Panc1 (cell line): Measurements from ENCODE around the gene ADCYAP1R1. TPM values are rescaled to one million over a fixed set of nuclear protein-coding genes. Genes with fewer than 3 reads are reported as not detected.

Experiments used
- ATAC-seq: fragments of 200-7000 bp; cut with Tn5 transposase; 2 replicates; pipeline ENCODE4 v1.9.1; 2020; ENCODE audit warnings: mild to moderate bottlenecking, moderate library complexity
- BruUV-seq: library from RNA; stranded (reverse); fragments of 400-500 nt; replicated peaks from 2 replicates; lab custom pipeline; 2021; lab: Mats Ljungman, UMichigan
- CTCF ChIA-PET: fragments of 300-600 bp; sonication (Branson Sonifier 250); formaldehyde crosslinking; loops from one replicate; lab custom pipeline; 2022; ENCODE audit warnings: antibody characterized with exemption; lab: Charles Lee
- POLR2A ChIA-PET: fragments of 300-600 bp; sonication (Branson Sonifier 250); formaldehyde crosslinking; loops from one replicate; lab custom pipeline; 2022; ENCODE audit warnings: antibody characterized with exemption; lab: Charles Lee
- DNase-seq: peaks from one replicate; pipeline ENCODE4 v3.0.0-alpha.2; 2010; ENCODE audit warnings: low read depth, low spot score
- H3K27ac ChIP-seq: 2 replicates; pipeline ENCODE4 v1.5.1; 2011; ENCODE audit warnings: mild to moderate bottlenecking, low read length, inconsistent platforms
- H3K27me3 ChIP-seq: fragments of 200-500 bp; sonication (Bioruptor generic); 2 replicates; pipeline ENCODE4 v1.6.0; 2014; ENCODE audit warnings: low read length, inconsistent platforms; ENCODE audit not compliant: control insufficient read depth, insufficient read depth
- H3K36me3 ChIP-seq: fragments of 200-500 bp; sonication (Bioruptor generic); 2 replicates; pipeline ENCODE4 v1.5.1; 2014; ENCODE audit warnings: inconsistent platforms, mild to moderate bottlenecking, low read length, moderate library complexity; ENCODE audit not compliant: control insufficient read depth, insufficient read depth
- H3K4me1 ChIP-seq: 2 replicates; pipeline ENCODE4 v1.5.1; 2011; ENCODE audit warnings: inconsistent platforms, mild to moderate bottlenecking, low read length, moderate library complexity; ENCODE audit not compliant: control insufficient read depth, insufficient read depth
- H3K4me3 ChIP-seq, 2 experiments: 2 replicates each; pipeline ENCODE4 v1.5.1; 2011 to 2012; ENCODE audit warnings: low read depth in 2 of 2, low read length in 2 of 2, mild to moderate bottlenecking in 2 of 2, inconsistent platforms in 1 of 2, moderate library complexity in 1 of 2
- H3K9me3 ChIP-seq: fragments of 200-500 bp; sonication (Bioruptor generic); 2 replicates; pipeline ENCODE4 v1.5.1; 2014; ENCODE audit warnings: low read depth, mild to moderate bottlenecking, inconsistent platforms, low read length, moderate library complexity; ENCODE audit not compliant: control insufficient read depth, insufficient read depth
- POLR2AphosphoS5 ChIP-seq: IDR thresholded peaks from 2 replicates; pipeline ENCODE4 v1.6.1; 2012; ENCODE audit warnings: mild to moderate bottlenecking, low read depth, low read length, moderate library complexity
- SIN3A ChIP-seq: IDR thresholded peaks from 2 replicates; pipeline ENCODE4 v1.6.1; 2012; ENCODE audit warnings: low read depth, mild to moderate bottlenecking, low read length, moderate library complexity, borderline replicate concordance; ENCODE audit not compliant: insufficient read depth
- TCF7L2 ChIP-seq: IDR thresholded peaks from 2 replicates; pipeline ENCODE4 v1.6.1; 2011; ENCODE audit warnings: mild to moderate bottlenecking, low read depth, low read length, inconsistent platforms
- in situ Hi-C: cut with HindIII; loops from 2 replicates; pipeline ENCODE4 v1.10.0; 2016; ENCODE audit warnings: low sequenced_read_pairs, low pct_unique_long_range_greater_than_20kb
- intact Hi-C: fragments of 100-400 bp; cut with micrococcal nuclease; formaldehyde crosslinking; loops from one replicate; pipeline ENCODE4 v1.10.0; 2022; ENCODE audit not compliant: unreplicated experiment
- total RNA-seq: library from RNA; stranded (reverse); gene quantifications from one replicate; pipeline ENCODE4 v1.2.1, GENCODE V29; 2021; ENCODE audit not compliant: unreplicated experiment
- TF ChIP-seq, protein P1 (sequence below): fragments of 450-650 bp; IDR thresholded peaks from 2 replicates; pipeline ENCODE4 v1.5.1; 2017; ENCODE audit warnings: mild to moderate bottlenecking
- TF ChIP-seq, protein P2 (sequence below), 2 experiments: IDR thresholded peaks; 2 replicates each; pipeline ENCODE4 v1.6.1; 2011 to 2012; ENCODE audit warnings: low read depth in 2 of 2, control low read depth in 1 of 2, low read length in 1 of 2, mild to moderate bottlenecking in 1 of 2, moderate library complexity in 1 of 2; ENCODE audit not compliant: insufficient read depth in 1 of 2

Gene ADCYAP1R1
- total RNA-seq, 1 experiment from 2014 or later, result not detected

DNA sequence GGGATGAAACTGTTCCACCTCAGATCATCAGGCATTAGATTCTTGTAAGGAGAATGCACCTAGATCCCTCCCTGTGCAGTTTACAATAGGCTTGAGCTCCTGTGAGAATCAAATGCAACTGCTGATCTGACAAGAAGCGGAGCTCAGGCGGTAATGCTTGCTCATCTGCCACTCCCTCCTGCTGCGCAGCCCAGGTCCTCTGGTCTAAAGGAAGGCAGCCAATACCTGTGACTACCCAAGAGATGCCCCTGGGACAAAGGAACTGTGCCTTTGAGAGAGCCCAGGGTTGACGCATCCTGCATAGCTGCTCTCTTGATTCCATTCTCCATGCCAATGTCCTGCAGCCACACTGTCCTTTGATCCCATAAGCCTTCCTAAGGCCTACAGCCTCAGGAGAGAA lies 73.1 kb downstream of the ADCYAP1R1 start:
- in situ Hi-C loops, result no loop called here
- BruUV-seq, result no TSS peak
- no peak for ATAC-seq

GRCh38 chr7:31126976-31127375 lies 74.9 kb downstream of the ADCYAP1R1 start:
- CTCF ChIA-PET, result interaction anchor here (0.5 kb wide), 1 partner anchor 142 kb away, joined by 4 read pairs; no protein-coding TSS in a partner anchor
- no peaks in the 10 kb centered on the region for H3K9me3 ChIP-seq
- in situ Hi-C loops (no loop called here), intact Hi-C loops (no loop called here)
- POLR2A ChIA-PET, result no interaction called here
- H3K36me3 ChIP-seq, result no peaks in the 10 kb centered on the region
- no peak for ATAC-seq
- no peak overlapping the region for H3K4me3 ChIP-seq
- TF ChIP-seq, protein P1, sequence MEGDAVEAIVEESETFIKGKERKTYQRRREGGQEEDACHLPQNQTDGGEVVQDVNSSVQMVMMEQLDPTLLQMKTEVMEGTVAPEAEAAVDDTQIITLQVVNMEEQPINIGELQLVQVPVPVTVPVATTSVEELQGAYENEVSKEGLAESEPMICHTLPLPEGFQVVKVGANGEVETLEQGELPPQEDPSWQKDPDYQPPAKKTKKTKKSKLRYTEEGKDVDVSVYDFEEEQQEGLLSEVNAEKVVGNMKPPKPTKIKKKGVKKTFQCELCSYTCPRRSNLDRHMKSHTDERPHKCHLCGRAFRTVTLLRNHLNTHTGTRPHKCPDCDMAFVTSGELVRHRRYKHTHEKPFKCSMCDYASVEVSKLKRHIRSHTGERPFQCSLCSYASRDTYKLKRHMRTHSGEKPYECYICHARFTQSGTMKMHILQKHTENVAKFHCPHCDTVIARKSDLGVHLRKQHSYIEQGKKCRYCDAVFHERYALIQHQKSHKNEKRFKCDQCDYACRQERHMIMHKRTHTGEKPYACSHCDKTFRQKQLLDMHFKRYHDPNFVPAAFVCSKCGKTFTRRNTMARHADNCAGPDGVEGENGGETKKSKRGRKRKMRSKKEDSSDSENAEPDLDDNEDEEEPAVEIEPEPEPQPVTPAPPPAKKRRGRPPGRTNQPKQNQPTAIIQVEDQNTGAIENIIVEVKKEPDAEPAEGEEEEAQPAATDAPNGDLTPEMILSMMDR, result peak; percentile 31; the same call in 1 of the 2 replicates
- no peak for TF ChIP-seq POLR2AphosphoS5
- BruUV-seq, result no TSS peak
- DNase-seq, result no peak
- H3K27me3 ChIP-seq, result peaks cover 5% of the 10 kb centered on the region
- no peaks in the 10 kb centered on the region for H3K4me1 ChIP-seq
- no peak overlapping the region for H3K27ac ChIP-seq

More for the DNA sequence above, 73.1 kb downstream of the ADCYAP1R1 start:
- ChIA-PET CTCF (interaction anchor here (0.5 to 7.2 kb wide), 4 partner anchors 9 to 519 kb away, joined by 3 to 187 read pairs (median 4); no protein-coding TSS in a partner anchor), POLR2A (interaction anchor here (0.5 kb wide), 1 partner anchor 140 kb away, joined by 11 read pairs; no protein-coding TSS in a partner anchor)
- H3K4me3 ChIP-seq, result no peak overlapping the region
- TF ChIP-seq SIN3A (no peak), POLR2AphosphoS5 (no peak), TCF7L2 (no peak)
- TF ChIP-seq, protein P1, result no peak
- TF ChIP-seq, protein P2, sequence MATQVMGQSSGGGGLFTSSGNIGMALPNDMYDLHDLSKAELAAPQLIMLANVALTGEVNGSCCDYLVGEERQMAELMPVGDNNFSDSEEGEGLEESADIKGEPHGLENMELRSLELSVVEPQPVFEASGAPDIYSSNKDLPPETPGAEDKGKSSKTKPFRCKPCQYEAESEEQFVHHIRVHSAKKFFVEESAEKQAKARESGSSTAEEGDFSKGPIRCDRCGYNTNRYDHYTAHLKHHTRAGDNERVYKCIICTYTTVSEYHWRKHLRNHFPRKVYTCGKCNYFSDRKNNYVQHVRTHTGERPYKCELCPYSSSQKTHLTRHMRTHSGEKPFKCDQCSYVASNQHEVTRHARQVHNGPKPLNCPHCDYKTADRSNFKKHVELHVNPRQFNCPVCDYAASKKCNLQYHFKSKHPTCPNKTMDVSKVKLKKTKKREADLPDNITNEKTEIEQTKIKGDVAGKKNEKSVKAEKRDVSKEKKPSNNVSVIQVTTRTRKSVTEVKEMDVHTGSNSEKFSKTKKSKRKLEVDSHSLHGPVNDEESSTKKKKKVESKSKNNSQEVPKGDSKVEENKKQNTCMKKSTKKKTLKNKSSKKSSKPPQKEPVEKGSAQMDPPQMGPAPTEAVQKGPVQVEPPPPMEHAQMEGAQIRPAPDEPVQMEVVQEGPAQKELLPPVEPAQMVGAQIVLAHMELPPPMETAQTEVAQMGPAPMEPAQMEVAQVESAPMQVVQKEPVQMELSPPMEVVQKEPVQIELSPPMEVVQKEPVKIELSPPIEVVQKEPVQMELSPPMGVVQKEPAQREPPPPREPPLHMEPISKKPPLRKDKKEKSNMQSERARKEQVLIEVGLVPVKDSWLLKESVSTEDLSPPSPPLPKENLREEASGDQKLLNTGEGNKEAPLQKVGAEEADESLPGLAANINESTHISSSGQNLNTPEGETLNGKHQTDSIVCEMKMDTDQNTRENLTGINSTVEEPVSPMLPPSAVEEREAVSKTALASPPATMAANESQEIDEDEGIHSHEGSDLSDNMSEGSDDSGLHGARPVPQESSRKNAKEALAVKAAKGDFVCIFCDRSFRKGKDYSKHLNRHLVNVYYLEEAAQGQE (IDR thresholded peaks at IDR 0.05; ENCODE audit: insufficient read depth in 1 of 2, low read depth in 2 of 2, low read length in 1 of 2), result no peak
- H3K27ac ChIP-seq, result no peak overlapping the region
- intact Hi-C loops, result no loop called here
- no peaks in the 10 kb centered on the region for H3K9me3 ChIP-seq
- peaks cover 5% of the 10 kb centered on the region for H3K27me3 ChIP-seq
- no peak for DNase-seq
- H3K36me3 ChIP-seq, result no peaks in the 10 kb centered on the region
- H3K4me1 ChIP-seq, result no peaks in the 10 kb centered on the region
